GM18502 (cell line): Measurements from ENCODE around the gene TSPAN18.

ENCODE experiments used
- ATAC-seq: cut with Tn5 transposase; IDR thresholded peaks from one replicate; pipeline ENCODE4 v1.9.1; 2021; ENCODE audit warnings: mild to moderate bottlenecking; ENCODE audit not compliant: unreplicated experiment, poor library complexity

The TSPAN18 gene

GRCh38 chr11:44791316-44791925 is 64.7 kb downstream of the TSPAN18 start:
- no peak for ATAC-seq

- no peak for ATAC-seq
Measured at GRCh38 chr11:44792171-44792570, 65.4 kb downstream of the TSPAN18 start.

- ATAC-seq = no peak
Measured at GRCh38 chr11:44793350-44794090, 66.8 kb downstream of the TSPAN18 start.

- no peak for ATAC-seq
Measured at GRCh38 chr11:44795803-44796535, 69.2 kb downstream of the TSPAN18 start.

GRCh38 chr11:44797051-44797450 is 70.3 kb downstream of the TSPAN18 start:
- ATAC-seq = no peak

- no peak for ATAC-seq
Measured at GRCh38 chr11:44797886-44798606, 71.3 kb downstream of the TSPAN18 start.

- ATAC-seq = no peak
Measured at GRCh38 chr11:44798607-44798972, 71.8 kb downstream of the TSPAN18 start.

GRCh38 chr11:44799012-44799411 is 72.2 kb downstream of the TSPAN18 start:
- ATAC-seq = no peak

- ATAC-seq = no peak
Measured at GRCh38 chr11:44802347-44802746, 75.6 kb downstream of the TSPAN18 start.

GRCh38 chr11:44803009-44803408 is 76.2 kb downstream of the TSPAN18 start:
- ATAC-seq = no peak

GRCh38 chr11:44804449-44805437 is 78.0 kb downstream of the TSPAN18 start:
- ATAC-seq = no peak

- no peak for ATAC-seq
Measured at GRCh38 chr11:44805596-44805995, 78.8 kb downstream of the TSPAN18 start.

- no peak for ATAC-seq
Measured at GRCh38 chr11:44808053-44808753, 81.4 kb downstream of the TSPAN18 start.

- no peak for ATAC-seq
Measured at GRCh38 chr11:44809283-44809682, 82.5 kb downstream of the TSPAN18 start.

GRCh38 chr11:44811841-44812448 is 85.2 kb downstream of the TSPAN18 start:
- ATAC-seq = no peak

- ATAC-seq = no peak
Measured at GRCh38 chr11:44812971-44813370, 86.2 kb downstream of the TSPAN18 start.

GRCh38 chr11:44813401-44813800 is 86.6 kb downstream of the TSPAN18 start:
- ATAC-seq = no peak

GRCh38 chr11:44814881-44815592 is 88.3 kb downstream of the TSPAN18 start:
- no peak for ATAC-seq
